HEK293T (cell line): ENCODE measurements around the gene RHOB.

Experiments
- CTCF ChIA-PET: fragments of 350-600 bp; formaldehyde crosslinking; extraction: SDS; loops from one replicate; lab custom pipeline; 2021; ENCODE audit warnings: antibody characterized with exemption, inconsistent platforms; lab: Yijun Ruan, JAX
- POLR2A ChIA-PET: fragments of 350-600 bp; formaldehyde crosslinking; extraction: SDS; loops from one replicate; lab custom pipeline; 2020; ENCODE audit warnings: antibody characterized with exemption, inconsistent platforms; lab: Yijun Ruan, JAX
- DNase-seq: peaks from one replicate; pipeline ENCODE4 v3.0.0; 2012; ENCODE audit warnings: mixed read lengths; ENCODE audit errors: extremely low spot score
- ARNT ChIP-seq: fragments of 450-650 bp; IDR thresholded peaks from 2 replicates; pipeline ENCODE4 v1.6.1; 2017; ENCODE audit warnings: mild to moderate bottlenecking
- BHLHE40 ChIP-seq: fragments of 450-650 bp; IDR thresholded peaks from 2 replicates; pipeline ENCODE4 v1.6.1; 2016; ENCODE audit warnings: mild to moderate bottlenecking, moderate library complexity, borderline replicate concordance
- CTBP1 ChIP-seq: fragments of 450-650 bp; IDR thresholded peaks from 2 replicates; pipeline ENCODE4 v1.6.1; 2016; ENCODE audit warnings: borderline replicate concordance
- ELF4 ChIP-seq: fragments of 450-650 bp; IDR thresholded peaks from 2 replicates; pipeline ENCODE4 v1.6.1; 2017; ENCODE audit warnings: antibody characterized with exemption
- FOXA1 ChIP-seq: fragments of 450-650 bp; IDR thresholded peaks from 2 replicates; pipeline ENCODE4 v1.6.1; 2016; ENCODE audit warnings: mild to moderate bottlenecking
- FOXK2 ChIP-seq: fragments of 450-650 bp; IDR thresholded peaks from 2 replicates; pipeline ENCODE4 v1.6.1; 2016; ENCODE audit warnings: mild to moderate bottlenecking
- FOXM1 ChIP-seq: fragments of 450-650 bp; IDR thresholded peaks from 2 replicates; pipeline ENCODE4 v1.6.1; 2017; ENCODE audit warnings: mild to moderate bottlenecking, borderline replicate concordance
- HDGF ChIP-seq: fragments of 450-650 bp; IDR thresholded peaks from 2 replicates; pipeline ENCODE4 v1.6.1; 2017; ENCODE audit warnings: antibody characterized with exemption, borderline replicate concordance
- L3MBTL2 ChIP-seq: fragments of 450-650 bp; conservative IDR thresholded peaks from 2 replicates; pipeline ENCODE4 v1.6.1; 2016; ENCODE audit warnings: mild to moderate bottlenecking
- LEF1 ChIP-seq: fragments of 450-650 bp; IDR thresholded peaks from 2 replicates; pipeline ENCODE4 v1.6.1; 2017; ENCODE audit warnings: mild to moderate bottlenecking, borderline replicate concordance
- NFRKB ChIP-seq: fragments of 450-650 bp; IDR thresholded peaks from 2 replicates; pipeline ENCODE4 v1.6.1; 2016; ENCODE audit warnings: mild to moderate bottlenecking, moderate library complexity
- SP1 ChIP-seq: fragments of 450-650 bp; IDR thresholded peaks from 2 replicates; pipeline ENCODE4 v1.6.1; 2017
- SUZ12 ChIP-seq: fragments of 450-650 bp; IDR thresholded peaks from 2 replicates; pipeline ENCODE4 v1.6.1; 2016; ENCODE audit warnings: mild to moderate bottlenecking
- TARDBP ChIP-seq: fragments of 450-650 bp; IDR thresholded peaks from 2 replicates; pipeline ENCODE4 v1.6.1; 2016
- ZNF384 ChIP-seq: fragments of 450-650 bp; IDR thresholded peaks from 2 replicates; pipeline ENCODE4 v1.6.1; 2016
- TF ChIP-seq, protein P1 (sequence below): fragments of 450-650 bp; IDR thresholded peaks from 2 replicates; pipeline ENCODE4 v1.6.1; 2016

RHOB gene

GRCh38 chr2:20431301-20431698 is 15.6 kb upstream of the RHOB start:
- CTCF ChIA-PET, result interaction anchor here (0.9 to 1.4 kb wide), 2 partner anchors 9 to 13 kb away, joined by 6 to 9 read pairs; no protein-coding TSS in a partner anchor
- no peak for DNase-seq
- no peak for TF ChIP-seq SUZ12
- no peak for TF ChIP-seq BHLHE40
- no peak for TF ChIP-seq TARDBP
- TF ChIP-seq ZNF384, result no peak
- TF ChIP-seq ARNT, result no peak
- TF ChIP-seq SP1, result no peak
- no peak for TF ChIP-seq NFRKB
- no peak for TF ChIP-seq FOXK2
- TF ChIP-seq L3MBTL2, result no peak
- TF ChIP-seq ELF4, result no peak
- no peak for TF ChIP-seq CTBP1
- no peak for TF ChIP-seq FOXM1
- TF ChIP-seq, protein P1, sequence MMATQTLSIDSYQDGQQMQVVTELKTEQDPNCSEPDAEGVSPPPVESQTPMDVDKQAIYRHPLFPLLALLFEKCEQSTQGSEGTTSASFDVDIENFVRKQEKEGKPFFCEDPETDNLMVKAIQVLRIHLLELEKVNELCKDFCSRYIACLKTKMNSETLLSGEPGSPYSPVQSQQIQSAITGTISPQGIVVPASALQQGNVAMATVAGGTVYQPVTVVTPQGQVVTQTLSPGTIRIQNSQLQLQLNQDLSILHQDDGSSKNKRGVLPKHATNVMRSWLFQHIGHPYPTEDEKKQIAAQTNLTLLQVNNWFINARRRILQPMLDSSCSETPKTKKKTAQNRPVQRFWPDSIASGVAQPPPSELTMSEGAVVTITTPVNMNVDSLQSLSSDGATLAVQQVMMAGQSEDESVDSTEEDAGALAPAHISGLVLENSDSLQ, result no peak
- no peak for TF ChIP-seq LEF1
- TF ChIP-seq HDGF, result no peak
- no peak for TF ChIP-seq FOXA1
- POLR2A ChIA-PET, result interaction anchor here (1.1 to 7.7 kb wide), 2 partner anchors 16 to 19 kb away, joined by 3 to 44 read pairs; partner anchors contain the start of gene RHOB

- POLR2A ChIA-PET, result interaction anchor here (1.1 to 7.7 kb wide), 2 partner anchors 16 to 18 kb away, joined by 3 to 44 read pairs; partner anchors contain the start of gene RHOB
- no peak for TF ChIP-seq LEF1
- TF ChIP-seq BHLHE40, result no peak
- no peak for TF ChIP-seq FOXM1
- TF ChIP-seq, protein P1, result no peak
- TF ChIP-seq FOXK2, result no peak
- no peak for TF ChIP-seq NFRKB
- TF ChIP-seq CTBP1, result no peak
- no peak for TF ChIP-seq L3MBTL2
- TF ChIP-seq ZNF384, result no peak
- no peak for TF ChIP-seq TARDBP
- TF ChIP-seq FOXA1, result no peak
- no peak for TF ChIP-seq SP1
- no peak for TF ChIP-seq ARNT
- TF ChIP-seq HDGF, result no peak
- no peak for TF ChIP-seq ELF4
- no peak for TF ChIP-seq SUZ12
- CTCF ChIA-PET, result interaction anchor here (1.4 kb wide), 1 partner anchor 9 kb away, joined by 6 read pairs; no protein-coding TSS in a partner anchor
- no peak for DNase-seq
Measured at GRCh38 chr2:20431772-20432171, 15.1 kb upstream of the RHOB start.

DNA sequence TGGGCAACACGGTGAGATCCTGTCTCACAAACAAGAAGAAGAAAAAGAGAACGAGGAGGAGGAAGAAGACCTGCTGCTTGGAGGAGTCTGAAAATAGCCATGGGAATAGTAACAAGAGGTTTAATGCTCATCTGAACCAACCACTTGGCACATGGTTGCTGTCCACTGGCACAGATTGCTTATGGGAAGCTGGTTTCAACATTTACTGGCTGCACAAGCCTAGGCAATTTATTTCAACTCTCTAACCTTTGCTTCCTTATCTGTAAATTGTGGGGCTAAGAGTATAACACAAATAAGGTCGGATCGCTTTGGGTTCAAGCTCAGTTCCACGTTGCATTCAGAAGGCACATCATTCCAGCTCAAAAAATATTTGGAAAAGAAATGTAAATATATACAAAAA is 14.2 kb upstream of the RHOB start:
- no peak for TF ChIP-seq TARDBP
- no peak for TF ChIP-seq ZNF384
- no peak for TF ChIP-seq BHLHE40
- TF ChIP-seq SUZ12, result no peak
- TF ChIP-seq NFRKB, result no peak
- no peak for TF ChIP-seq FOXK2
- TF ChIP-seq ARNT, result no peak
- TF ChIP-seq ELF4, result no peak
- no peak for TF ChIP-seq L3MBTL2
- TF ChIP-seq FOXM1, result no peak
- no peak for TF ChIP-seq HDGF
- no peak for TF ChIP-seq CTBP1
- no peak for TF ChIP-seq SP1
- no peak for TF ChIP-seq FOXA1
- TF ChIP-seq, protein P1, result no peak
- no peak for TF ChIP-seq LEF1
- DNase-seq, result no peak
- POLR2A ChIA-PET, result interaction anchor here (7.7 kb wide), 1 partner anchor 15 kb away, joined by 44 read pairs; the partner anchor contains the start of gene RHOB
- CTCF ChIA-PET, result interaction anchor here (0.6 kb wide), 2 partner anchors 78 to 935 kb away, joined by 4 to 5 read pairs; no protein-coding TSS in a partner anchor

DNA sequence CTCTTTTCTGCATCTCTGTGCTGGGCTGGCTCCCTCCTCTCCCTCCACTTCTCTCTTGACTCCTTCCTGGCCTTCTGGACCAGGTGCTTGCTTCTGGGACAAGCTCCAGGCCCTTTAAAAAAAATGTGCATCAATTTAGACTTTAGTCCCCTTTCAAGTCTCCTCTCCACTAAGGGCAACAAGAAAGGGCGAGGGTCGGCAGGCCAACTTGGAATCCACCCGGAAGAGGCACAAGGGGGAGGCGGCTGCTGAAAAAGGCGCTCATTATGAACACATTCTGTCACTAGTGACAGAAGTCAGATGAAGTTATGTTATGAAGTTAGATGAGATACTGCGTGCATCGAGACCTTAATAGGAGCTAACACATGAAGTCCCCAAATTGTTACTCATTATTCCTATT is 13.6 kb upstream of the RHOB start:
- CTCF ChIA-PET, result interaction anchor here (0.6 kb wide), 2 partner anchors 77 to 934 kb away, joined by 4 to 5 read pairs; no protein-coding TSS in a partner anchor
- no peak for DNase-seq
- TF ChIP-seq NFRKB, result no peak
- no peak for TF ChIP-seq ARNT
- TF ChIP-seq TARDBP, result no peak
- TF ChIP-seq L3MBTL2, result no peak
- TF ChIP-seq, protein P1, result no peak
- no peak for TF ChIP-seq SP1
- TF ChIP-seq BHLHE40, result no peak
- no peak for TF ChIP-seq SUZ12
- POLR2A ChIA-PET, result interaction anchor here (7.7 kb wide), 1 partner anchor 14 kb away, joined by 44 read pairs; the partner anchor contains the start of gene RHOB

- TF ChIP-seq FOXA1, result no peak
- TF ChIP-seq NFRKB, result no peak
- no peak for TF ChIP-seq SUZ12
- TF ChIP-seq L3MBTL2, result no peak
- TF ChIP-seq LEF1, result no peak
- TF ChIP-seq ZNF384, result no peak
- TF ChIP-seq FOXK2, result no peak
- no peak for TF ChIP-seq CTBP1
- no peak for TF ChIP-seq HDGF
- no peak for TF ChIP-seq ARNT
- TF ChIP-seq ELF4, result no peak
- no peak for TF ChIP-seq FOXM1
- TF ChIP-seq, protein P1, result no peak
- TF ChIP-seq SP1, result no peak
- no peak for TF ChIP-seq TARDBP
- TF ChIP-seq BHLHE40, result no peak
- DNase-seq, result no peak
- POLR2A ChIA-PET, result no interaction called here
- CTCF ChIA-PET, result no interaction called here
Measured at GRCh38 chr2:20433946-20434553, 12.8 kb upstream of the RHOB start.
